Endothelial cell of umbilical vein (primary cell): ENCODE data around the gene HDDC2. TPM values are rescaled to one million over a fixed set of nuclear protein-coding genes. Genes with fewer than 3 reads are reported as not detected.

Source experiments
- BruUV-seq: library from RNA; stranded (reverse); fragments of 400-500 nt; replicated peaks from 2 replicates; lab custom pipeline; 2021; lab: Mats Ljungman, UMichigan
- CTCF ChIA-PET: fragments of 300-600, 350-600 bp; sonication (Branson Sonifier 250); formaldehyde crosslinking; loops from one replicate; lab custom pipeline; 2021; ENCODE audit warnings: antibody characterized with exemption, inconsistent platforms; lab: Charles Lee
- POLR2A ChIA-PET: fragments of 300-600, 350-600 bp; sonication (Branson Sonifier 250); formaldehyde crosslinking; loops from one replicate; lab custom pipeline; 2021; ENCODE audit warnings: antibody characterized with exemption, inconsistent platforms; lab: Charles Lee
- DNase-seq: peaks from one replicate; pipeline ENCODE4 v3.0.0-alpha.2; 2011; ENCODE audit warnings: low read depth, low spot score
- FAIRE-seq: peaks from 2 replicates; lab custom pipeline; 2011; peaks lifted over from hg19 to GRCh38; lab: Jason Lieb, UNC
- H2AFZ ChIP-seq: 2 replicates; pipeline ENCODE4 v1.6.0; 2012; ENCODE audit warnings: low read depth, low read length, control low read depth, inconsistent platforms
- H3K27ac ChIP-seq: 2 replicates; pipeline ENCODE4 v1.5.1; 2011; ENCODE audit warnings: low read depth, mild to moderate bottlenecking, control low read depth, low read length, moderate library complexity; ENCODE audit not compliant: insufficient read depth
- H3K27me3 ChIP-seq, 2 experiments: 2 replicates each; pipeline versions ENCODE4 v1.6.0 to v1.6.1; 2011; ENCODE audit warnings: low read length in 2 of 2, mixed read lengths in 1 of 2; ENCODE audit not compliant: control insufficient read depth in 2 of 2, insufficient read depth in 2 of 2
- H3K36me3 ChIP-seq, 2 experiments: 2 replicates in 1 of 2; 3 replicates in 1 of 2; pipeline ENCODE4 v1.5.1; 2011; ENCODE audit warnings: low read length in 2 of 2, mild to moderate bottlenecking in 1 of 2, moderate library complexity in 1 of 2; ENCODE audit not compliant: control insufficient read depth in 2 of 2, insufficient read depth in 2 of 2; ENCODE audit errors: extremely low read depth in 1 of 2
- H3K4me1 ChIP-seq: 3 replicates; pipeline ENCODE4 v1.5.1; 2011; ENCODE audit warnings: mild to moderate bottlenecking, low read length; ENCODE audit not compliant: control insufficient read depth, insufficient read depth; ENCODE audit errors: extremely low read depth
- H3K4me2 ChIP-seq: 2 replicates; pipeline ENCODE4 v1.6.1; 2011; ENCODE audit warnings: low read length, control low read depth, mixed read lengths; ENCODE audit not compliant: insufficient read depth
- H3K4me3 ChIP-seq, 3 experiments: fragments of 200-600 bp in 1 of 3; sonication (generic), shearing (Covaris generic) in 1 of 3; replicated peaks in 1 of 3; 2 replicates each; pipeline ENCODE4 v1.5.1; 2011 to 2016; ENCODE audit warnings: control low read depth in 3 of 3, low read length in 3 of 3, mild to moderate bottlenecking in 2 of 3, inconsistent platforms in 1 of 3, low read depth in 1 of 3, moderate library complexity in 1 of 3; ENCODE audit not compliant: insufficient read depth in 1 of 3
- H3K79me2 ChIP-seq: 2 replicates; pipeline ENCODE4 v1.6.0; 2012; ENCODE audit warnings: low read length, inconsistent platforms; ENCODE audit not compliant: control insufficient read depth, insufficient read depth
- H3K9ac ChIP-seq: replicated peaks from 2 replicates; pipeline ENCODE3; 2011; ENCODE audit warnings: low read length, control low read depth; ENCODE audit not compliant: insufficient read depth; ENCODE audit errors: extremely low read depth
- H3K9me1 ChIP-seq: replicated peaks from 3 replicates; pipeline ENCODE4 v1.6.0; 2011; ENCODE audit warnings: mild to moderate bottlenecking, low read length; ENCODE audit not compliant: control insufficient read depth, insufficient read depth; ENCODE audit errors: extremely low read depth
- H3K9me3 ChIP-seq: replicated peaks from 2 replicates; pipeline ENCODE4 v1.5.1; 2012; ENCODE audit warnings: low read length, inconsistent platforms; ENCODE audit not compliant: control insufficient read depth, insufficient read depth
- H4K20me1 ChIP-seq: replicated peaks from 2 replicates; pipeline ENCODE3; 2011; ENCODE audit warnings: mild to moderate bottlenecking, low read length; ENCODE audit not compliant: control insufficient read depth, insufficient read depth; ENCODE audit errors: extremely low read depth
- EZH2 ChIP-seq: IDR thresholded peaks from 2 replicates; pipeline ENCODE4 v1.6.1; 2012; ENCODE audit warnings: borderline replicate concordance, low read depth, mild to moderate bottlenecking, moderate library complexity, low read length, inconsistent platforms; ENCODE audit not compliant: severe bottlenecking
- FOS ChIP-seq: IDR thresholded peaks from 2 replicates; pipeline ENCODE4 v1.6.1; 2011; ENCODE audit warnings: mild to moderate bottlenecking, low read length, moderate library complexity, borderline replicate concordance; ENCODE audit not compliant: insufficient read depth
- GATA2 ChIP-seq: IDR thresholded peaks from 2 replicates; pipeline ENCODE4 v1.7.0; 2011; ENCODE audit warnings: low read depth, mild to moderate bottlenecking, moderate library complexity, mixed read lengths, low read length; ENCODE audit not compliant: insufficient read length, insufficient read depth
- JUN ChIP-seq: IDR thresholded peaks from 2 replicates; pipeline ENCODE4 v1.6.1; 2011; ENCODE audit warnings: borderline replicate concordance, low read depth; ENCODE audit not compliant: insufficient read length, insufficient read depth
- MYC ChIP-seq: IDR thresholded peaks from one replicate; pipeline ENCODE4 v1.6.1; 2011; ENCODE audit warnings: mild to moderate bottlenecking, low read depth, low read length
- POLR2A ChIP-seq: IDR thresholded peaks from 2 replicates; pipeline ENCODE4 v1.6.1; 2012; ENCODE audit warnings: low read depth, mild to moderate bottlenecking, control low read depth, low read length
- POLR2AphosphoS5 ChIP-seq: IDR thresholded peaks from 2 replicates; pipeline ENCODE4 v1.6.1; 2012; ENCODE audit warnings: low read depth, mild to moderate bottlenecking, control low read depth, low read length, moderate library complexity; ENCODE audit not compliant: insufficient read depth
- dilution Hi-C: fragments of 300-500 bp; cut with MboI; formaldehyde crosslinking; loops from one replicate; pipeline ENCODE4 v1.15.0; 2019; ENCODE audit warnings: low sequenced_read_pairs; ENCODE audit not compliant: extremely low pct_ligation_motif_present
- intact Hi-C: fragments of 100-400 bp; cut with micrococcal nuclease; formaldehyde crosslinking; loops from one replicate; pipeline ENCODE4 v1.10.0; 2022
- polyA plus RNA-seq, 4 experiments: library from polyadenylated mRNA; depleted of rRNA in 3 of 4; stranded (reverse) in 3 of 4; unstranded in 1 of 4; fragments of >200 nt; gene quantifications; 2 replicates each; pipeline versions ENCODE4 v1.2.1 to v1.2.3, GENCODE V29; 2011 to 2012; ENCODE audit warnings: missing spikeins in 1 of 4
- total RNA-seq: library from RNA; stranded (reverse); gene quantifications from 2 replicates; pipeline ENCODE4 v1.2.3, GENCODE V29; 2021
- TF ChIP-seq, protein P1 (sequence below): IDR thresholded peaks from 2 replicates; pipeline ENCODE4 v1.6.1; 2011; ENCODE audit not compliant: insufficient read depth, insufficient read length
- TF ChIP-seq, protein P2 (sequence below), 2 donors: IDR thresholded peaks; 1 replicate in 1 of 2; 2 replicates in 1 of 2; pipeline ENCODE4 v1.5.1; 2011; ENCODE audit warnings: low read length in 2 of 2, mild to moderate bottlenecking in 2 of 2, moderate library complexity in 2 of 2, control low read depth in 1 of 2, inconsistent platforms in 1 of 2, low read depth in 1 of 2; ENCODE audit not compliant: insufficient read depth in 1 of 2; ENCODE audit errors: extremely low read depth in 1 of 2

HDDC2 gene
- total and polyA plus RNA-seq, 2 donors (not counting 3 experiments of a cell fraction or from before 2014, with no cell fraction given) = 12.6 to 13.6 TPM

DNA sequence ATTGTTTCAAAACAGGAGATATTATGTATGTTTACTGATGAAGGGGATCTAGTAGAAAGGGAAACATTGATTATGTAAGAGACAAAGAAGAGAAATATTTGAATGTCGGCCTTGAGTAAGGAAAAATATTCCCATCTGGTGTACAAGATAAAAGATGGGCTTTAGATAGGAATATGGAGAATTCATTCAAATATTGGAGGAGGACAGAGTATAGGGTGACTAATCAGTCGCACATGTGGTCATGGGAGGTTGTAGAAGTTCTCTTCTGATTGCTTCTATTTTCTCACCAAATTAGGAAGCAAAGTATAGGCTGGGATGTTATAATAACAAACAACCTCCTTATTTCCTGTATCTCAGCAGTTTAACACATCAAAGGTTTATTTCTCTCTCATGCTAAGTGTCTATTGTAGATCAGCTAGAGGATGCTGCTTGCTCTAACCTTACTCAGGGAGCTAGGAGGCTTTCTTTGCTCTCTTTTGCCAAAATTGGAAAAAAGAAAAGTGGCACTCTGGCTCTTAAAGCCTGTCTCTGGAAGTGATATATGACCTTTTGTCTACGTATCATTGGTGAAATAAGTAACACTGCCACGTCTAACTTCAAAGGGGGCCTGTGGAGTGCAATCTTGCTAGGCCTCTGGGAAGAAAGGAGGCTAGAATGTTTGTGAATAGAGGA, 1.2 kb upstream of the HDDC2 start:
- no peak for FAIRE-seq

DNA sequence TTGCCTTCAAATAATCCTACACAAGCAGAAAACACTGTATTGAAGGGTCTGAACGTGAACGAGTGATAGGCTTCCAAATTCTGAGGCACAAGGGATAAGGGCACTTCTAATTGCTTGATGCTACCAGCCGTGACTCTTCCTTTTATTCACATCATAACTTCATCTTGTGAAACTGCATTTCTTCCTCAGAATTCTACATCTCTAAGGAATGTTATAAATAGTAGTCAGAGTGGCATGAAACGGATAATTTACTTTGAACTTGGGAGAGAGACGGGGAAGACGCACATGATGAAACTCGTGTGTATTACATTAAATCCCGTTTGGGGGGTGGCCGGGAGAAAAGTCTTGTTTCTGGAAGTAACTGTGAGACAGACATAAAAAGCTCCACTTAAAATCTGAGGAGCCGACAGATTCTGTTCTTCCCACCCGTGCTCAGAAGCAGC, 754 bp downstream of the HDDC2 start:
- Histone ChIP-seq H3K27me3 (peaks cover 7 to 12% of the 10 kb centered on the region in 2 experiments), H3K4me3 (peak overlapping the region; percentile 10 to 56 (median 47)), H4K20me1 (no peaks in the 10 kb centered on the region), H3K27ac (peak overlapping the region; percentile 72), H3K4me1 (peaks cover 10% of the 10 kb centered on the region), H3K9me1 (no peaks in the 10 kb centered on the region), H3K79me2 (no peaks in the 10 kb centered on the region), H3K4me2 (peak overlapping the region; percentile 66), H3K9ac (peak overlapping the region; percentile 82), H3K36me3 (no peaks in the 10 kb centered on the region), H2AFZ (peak overlapping the region; percentile 85), H3K9me3 (no peaks in the 10 kb centered on the region)
- no peak for TF ChIP-seq GATA2
- TF ChIP-seq POLR2AphosphoS5 = no peak
- no peak for TF ChIP-seq JUN
- TF ChIP-seq, protein P1, sequence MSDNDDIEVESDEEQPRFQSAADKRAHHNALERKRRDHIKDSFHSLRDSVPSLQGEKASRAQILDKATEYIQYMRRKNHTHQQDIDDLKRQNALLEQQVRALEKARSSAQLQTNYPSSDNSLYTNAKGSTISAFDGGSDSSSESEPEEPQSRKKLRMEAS = no peak
- TF ChIP-seq FOS = no peak
- TF ChIP-seq, protein P2, sequence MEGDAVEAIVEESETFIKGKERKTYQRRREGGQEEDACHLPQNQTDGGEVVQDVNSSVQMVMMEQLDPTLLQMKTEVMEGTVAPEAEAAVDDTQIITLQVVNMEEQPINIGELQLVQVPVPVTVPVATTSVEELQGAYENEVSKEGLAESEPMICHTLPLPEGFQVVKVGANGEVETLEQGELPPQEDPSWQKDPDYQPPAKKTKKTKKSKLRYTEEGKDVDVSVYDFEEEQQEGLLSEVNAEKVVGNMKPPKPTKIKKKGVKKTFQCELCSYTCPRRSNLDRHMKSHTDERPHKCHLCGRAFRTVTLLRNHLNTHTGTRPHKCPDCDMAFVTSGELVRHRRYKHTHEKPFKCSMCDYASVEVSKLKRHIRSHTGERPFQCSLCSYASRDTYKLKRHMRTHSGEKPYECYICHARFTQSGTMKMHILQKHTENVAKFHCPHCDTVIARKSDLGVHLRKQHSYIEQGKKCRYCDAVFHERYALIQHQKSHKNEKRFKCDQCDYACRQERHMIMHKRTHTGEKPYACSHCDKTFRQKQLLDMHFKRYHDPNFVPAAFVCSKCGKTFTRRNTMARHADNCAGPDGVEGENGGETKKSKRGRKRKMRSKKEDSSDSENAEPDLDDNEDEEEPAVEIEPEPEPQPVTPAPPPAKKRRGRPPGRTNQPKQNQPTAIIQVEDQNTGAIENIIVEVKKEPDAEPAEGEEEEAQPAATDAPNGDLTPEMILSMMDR (IDR thresholded peaks at IDR 0.05; ENCODE audit: extremely low read depth in 1 of 2, insufficient read depth in 1 of 2, low read depth in 1 of 2, low read length in 2 of 2) = no peak
- TF ChIP-seq POLR2A = no peak
- no peak for TF ChIP-seq MYC
- TF ChIP-seq EZH2 = no peak
- DNase-seq (peak; percentile 26), FAIRE-seq (no peak)
- ChIA-PET POLR2A (no interaction called here), CTCF (interaction anchor here (0.7 to 3.4 kb wide), 9 partner anchors 11 to 655 kb away, joined by 3 to 17 read pairs (median 5); partner anchors contain the start of genes HINT3 and TPD52L1)
- BruUV-seq = TSS peak; percentile 62
- intact Hi-C loops (loop anchor here (1.0 to 5.0 kb wide), 7 partner anchors 108 to 448 kb away; partner anchors contain the start of genes HEY2, RNF217 and TPD52L1), dilution Hi-C loops (no loop called here)

More for the DNA sequence above, 1.2 kb upstream of the HDDC2 start:
- Histone ChIP-seq H2AFZ (no peak overlapping the region), H3K4me2 (no peak overlapping the region), H3K9me3 (no peaks in the 10 kb centered on the region), H3K9me1 (no peaks in the 10 kb centered on the region), H3K79me2 (no peaks in the 10 kb centered on the region), H3K9ac (no peak overlapping the region), H3K4me3 (no peak overlapping the region), H3K27ac (no peak overlapping the region), H3K4me1 (peaks cover 11% of the 10 kb centered on the region), H4K20me1 (no peaks in the 10 kb centered on the region), H3K27me3 (peaks cover 13 to 19% of the 10 kb centered on the region in 2 experiments), H3K36me3 (no peaks in the 10 kb centered on the region)
- ChIA-PET CTCF (interaction anchor here (3.3 to 3.4 kb wide), 2 partner anchors 9 to 432 kb away, joined by 15 to 17 read pairs; no protein-coding TSS in a partner anchor), POLR2A (no interaction called here)
- dilution Hi-C loops = no loop called here
- DNase-seq = no peak
- TF ChIP-seq EZH2 (no peak), JUN (no peak), FOS (no peak), POLR2A (no peak), MYC (no peak), POLR2AphosphoS5 (no peak)
- TF ChIP-seq, protein P1 = no peak
- intact Hi-C loops = loop anchor here (5.0 kb wide), 1 partner anchor 191 kb away; no protein-coding TSS in a partner anchor
- no TSS peak for BruUV-seq
